Neuronal stem cell (in vitro differentiated cells): ENCODE data around the gene SUN5.
A peak's percentile ranks its signal among the peaks of the same experiment; 100 is the strongest.

Source experiments
- DNase-seq: peaks from one replicate; pipeline ENCODE4 v3.0.0-alpha.2; 2013; ENCODE audit warnings: low spot score
- H2AFZ ChIP-seq: one replicate; pipeline ENCODE4 v1.6.1; 2013; ENCODE audit warnings: mild to moderate bottlenecking, low read length, inconsistent platforms
- H2AK5ac ChIP-seq: 2 replicates; pipeline ENCODE4 v1.6.1; 2013; ENCODE audit warnings: low read depth, mild to moderate bottlenecking, inconsistent platforms, low read length, moderate library complexity, mixed read lengths
- H2BK120ac ChIP-seq: 2 replicates; pipeline ENCODE4 v1.6.1; 2013; ENCODE audit warnings: low read depth, mild to moderate bottlenecking, inconsistent platforms, low read length, moderate library complexity, mixed read lengths
- H2BK12ac ChIP-seq: one replicate; pipeline ENCODE4 v1.6.1; 2013; ENCODE audit warnings: low read length, inconsistent platforms
- H2BK15ac ChIP-seq: 2 replicates; pipeline ENCODE4 v1.6.1; 2013; ENCODE audit warnings: mild to moderate bottlenecking, low read length, inconsistent platforms, mixed read lengths
- H2BK5ac ChIP-seq: one replicate; pipeline ENCODE4 v1.6.1; 2013; ENCODE audit warnings: inconsistent platforms, mild to moderate bottlenecking, low read length, moderate library complexity
- H3K14ac ChIP-seq: one replicate; pipeline ENCODE4 v1.6.1; 2013; ENCODE audit warnings: low read length, inconsistent platforms
- H3K18ac ChIP-seq: 2 replicates; pipeline ENCODE4 v1.6.1; 2013; ENCODE audit warnings: low read length, inconsistent platforms
- H3K23ac ChIP-seq: 2 replicates; pipeline ENCODE4 v1.6.1; 2013; ENCODE audit warnings: low read depth, mild to moderate bottlenecking, mixed read lengths, low read length, inconsistent platforms; ENCODE audit not compliant: poor library complexity
- H3K27ac ChIP-seq: replicated peaks from 3 replicates; pipeline ENCODE4 v1.5.1; 2013; ENCODE audit warnings: low read length, inconsistent platforms
- H3K27me3 ChIP-seq, 3 experiments: 2 replicates each; pipeline ENCODE4 v1.6.1; 2013; ENCODE audit warnings: low read length in 3 of 3, mild to moderate bottlenecking in 2 of 3, inconsistent platforms in 1 of 3, low read depth in 1 of 3, mixed read lengths in 1 of 3, moderate library complexity in 1 of 3; ENCODE audit not compliant: control insufficient read depth in 3 of 3, insufficient read depth in 3 of 3
- H3K36me3 ChIP-seq, 2 donors: replicated peaks in 1 of 2; 2 replicates each; pipeline ENCODE4 v1.6.1; 2013; ENCODE audit warnings: low read length in 2 of 2; ENCODE audit not compliant: control insufficient read depth in 2 of 2, insufficient read depth in 2 of 2
- H3K4ac ChIP-seq: 2 replicates; pipeline ENCODE4 v1.6.1; 2013; ENCODE audit warnings: inconsistent platforms, mild to moderate bottlenecking, low read length, moderate library complexity
- H3K4me1 ChIP-seq, 2 donors: 1 replicate in 1 of 2; 2 replicates in 1 of 2; pipeline ENCODE4 v1.6.1; 2013; ENCODE audit warnings: low read length in 2 of 2, low read depth in 1 of 2; ENCODE audit not compliant: control insufficient read depth in 2 of 2, insufficient read depth in 1 of 2
- H3K4me2 ChIP-seq: one replicate; pipeline ENCODE4 v1.6.1; 2013; ENCODE audit warnings: mild to moderate bottlenecking, low read length, inconsistent platforms; ENCODE audit not compliant: insufficient read depth, poor library complexity, severe bottlenecking
- H3K4me3 ChIP-seq, 2 donors: 2 replicates each; pipeline ENCODE4 v1.5.1; 2013; ENCODE audit warnings: low read length in 2 of 2, mild to moderate bottlenecking in 2 of 2, inconsistent platforms in 1 of 2, moderate library complexity in 1 of 2
- H3K79me1 ChIP-seq: one replicate; pipeline ENCODE4 v1.6.1; 2013; ENCODE audit warnings: low read depth, mild to moderate bottlenecking, inconsistent platforms, low read length, moderate library complexity
- H3K9ac ChIP-seq: one replicate; pipeline ENCODE4 v1.6.1; 2013; ENCODE audit warnings: mild to moderate bottlenecking, low read depth, low read length, inconsistent platforms; ENCODE audit not compliant: poor library complexity
- H3K9me3 ChIP-seq, 2 donors: replicated peaks in 1 of 2; 2 replicates each; pipeline versions ENCODE3 to v1.6.1; 2013; ENCODE audit warnings: low read length in 2 of 2, mild to moderate bottlenecking in 2 of 2, inconsistent platforms in 1 of 2, low read depth in 1 of 2, mixed read lengths in 1 of 2, moderate library complexity in 1 of 2; ENCODE audit not compliant: control insufficient read depth in 2 of 2, insufficient read depth in 1 of 2
- H4K8ac ChIP-seq: one replicate; pipeline ENCODE4 v1.6.1; 2013; ENCODE audit warnings: low read depth, mild to moderate bottlenecking, inconsistent platforms, low read length, moderate library complexity
- H4K91ac ChIP-seq: one replicate; pipeline ENCODE4 v1.6.1; 2013; ENCODE audit warnings: low read length, low read depth, mild to moderate bottlenecking, inconsistent platforms; ENCODE audit not compliant: poor library complexity
- WGBS, 2 donors: extraction: QIAGEN DNeasy Blood & Tissue Kit; methylation state at CpG; one replicate each; pipeline ENCODE4 v1.1.7; 2013; ENCODE audit warnings: missing lambda C conversion rate in 2 of 2, mixed read lengths in 1 of 2; ENCODE audit not compliant: insufficient read length in 2 of 2, insufficient replicate concordance in 1 of 2; ENCODE audit errors: extremely low coverage in 2 of 2; 5-methylcytosine and 5-hydroxymethylcytosine counted together

The SUN5 gene

DNA sequence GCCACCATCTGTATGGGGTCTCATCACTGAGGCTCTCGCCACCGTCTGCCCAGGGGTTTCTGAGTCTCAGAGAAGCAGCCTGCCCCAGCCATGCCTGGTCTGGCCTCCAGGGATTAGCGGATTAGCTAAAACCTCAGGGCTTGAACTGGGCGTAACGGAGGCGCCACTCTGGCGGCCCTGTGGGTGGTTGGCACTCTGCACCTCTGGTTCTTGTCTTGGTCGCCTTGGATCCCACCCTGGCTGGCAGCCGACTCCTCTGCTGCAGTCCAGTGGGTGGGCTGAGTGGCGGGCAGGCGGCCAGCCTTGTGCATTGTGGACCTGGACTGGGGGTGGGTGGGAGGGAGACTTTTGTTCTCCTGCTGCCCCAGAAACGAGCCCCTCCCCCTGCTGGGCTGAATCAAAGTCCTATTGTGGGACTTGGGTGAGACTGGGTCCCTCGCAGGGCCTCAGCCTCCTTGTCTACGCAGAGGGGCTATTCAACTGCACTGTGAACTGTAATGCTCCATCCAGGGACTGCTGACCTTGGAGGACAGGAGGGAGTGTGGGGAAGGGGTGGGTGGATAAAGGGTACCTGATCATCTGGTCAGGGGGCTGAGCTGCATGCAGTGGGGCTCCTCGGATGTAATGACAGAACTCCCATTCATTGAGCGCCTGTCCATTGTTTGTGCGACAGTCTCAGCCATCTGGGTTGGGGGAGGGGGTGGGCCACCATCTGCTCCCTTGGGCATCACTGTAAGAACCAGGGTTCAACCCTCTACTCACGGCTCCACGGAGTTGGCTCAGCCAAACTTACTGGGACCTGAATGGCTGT lies 23.9 kb downstream of the SUN5 start:
- peaks cover 5 to 12% of the 10 kb centered on the region in 2 donors for H3K4me1 ChIP-seq
- H3K14ac ChIP-seq: no peak overlapping the region
- no peak overlapping the region for H4K8ac ChIP-seq
- no peak overlapping the region for H2BK120ac ChIP-seq
- H3K9ac ChIP-seq: no peak overlapping the region
- H3K4ac ChIP-seq: no peak overlapping the region
- H3K9me3 ChIP-seq: peaks cover 0 to 7% of the 10 kb centered on the region in 2 donors
- H3K4me2 ChIP-seq: no peak overlapping the region
- peak overlapping the region; percentile 83 for H2AK5ac ChIP-seq
- no peak overlapping the region for H2BK5ac ChIP-seq
- no peak overlapping the region for H2AFZ ChIP-seq
- H3K18ac ChIP-seq: peak overlapping the region; percentile 15
- no peak overlapping the region for H3K23ac ChIP-seq
- H3K4me3 ChIP-seq: no peak overlapping the region
- H3K79me1 ChIP-seq: no peaks in the 10 kb centered on the region
- no peak overlapping the region for H2BK12ac ChIP-seq
- WGBS, 2 donors: no CpG with 5 or more reads among the region's 19 CpGs
- H3K27ac ChIP-seq: no peak overlapping the region
- no peaks in the 10 kb centered on the region for H3K36me3 ChIP-seq
- H2BK15ac ChIP-seq: peak overlapping the region; percentile 1
- no peaks in the 10 kb centered on the region for H3K27me3 ChIP-seq
- DNase-seq: no peak
- H4K91ac ChIP-seq: peak overlapping the region; percentile 40

DNA sequence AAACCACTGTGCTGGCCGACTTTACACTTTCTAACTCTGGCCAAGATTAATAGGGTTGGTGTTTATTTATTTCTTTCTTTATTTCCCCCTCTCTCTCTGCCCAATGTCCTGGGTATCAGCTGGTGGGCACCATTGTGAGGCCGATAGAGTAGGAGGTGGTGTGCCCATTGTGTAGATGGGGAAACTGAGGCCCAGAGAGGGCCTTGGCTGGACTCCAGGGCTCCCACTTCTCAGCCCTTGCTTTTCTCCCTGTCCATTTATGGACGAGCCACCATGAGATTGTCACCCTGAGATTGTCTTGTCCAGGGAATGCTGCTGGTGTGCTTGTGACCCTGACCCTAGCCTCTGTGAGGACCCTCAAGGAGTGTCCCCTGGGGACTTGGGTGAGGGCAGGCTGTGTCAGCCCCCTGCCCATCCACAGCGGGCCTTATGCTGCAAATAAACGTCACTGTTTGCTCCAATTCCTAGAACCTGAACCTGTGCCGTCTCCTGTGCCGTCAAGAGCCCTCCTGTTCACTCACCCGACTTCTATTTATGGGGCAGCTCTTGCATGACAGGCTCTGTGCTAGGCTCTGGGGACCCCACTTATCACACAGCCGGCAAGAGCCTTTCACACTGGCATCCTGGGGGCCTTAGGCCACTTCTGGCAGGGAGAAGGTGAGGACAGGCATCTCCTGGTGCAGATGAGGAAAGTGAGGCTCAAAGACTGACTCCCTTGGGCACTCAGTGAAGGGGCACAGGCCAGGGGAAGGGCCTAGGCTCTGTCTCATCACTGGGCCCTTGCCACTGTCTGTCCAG lies 24.8 kb downstream of the SUN5 start:
- H3K23ac ChIP-seq: no peak overlapping the region
- no peak overlapping the region for H2AFZ ChIP-seq
- H3K27ac ChIP-seq: no peak overlapping the region
- no peak overlapping the region for H3K4me3 ChIP-seq
- H4K91ac ChIP-seq: no peak overlapping the region
- WGBS, 2 donors: no CpG with 5 or more reads among the region's 9 CpGs
- no peak overlapping the region for H3K4ac ChIP-seq
- H3K9me3 ChIP-seq: peaks cover 0 to 7% of the 10 kb centered on the region in 2 donors
- H3K36me3 ChIP-seq: no peaks in the 10 kb centered on the region
- peak overlapping the region; percentile 1 for H2BK15ac ChIP-seq
- H3K18ac ChIP-seq: peak overlapping the region; percentile 66
- peaks cover 6 to 13% of the 10 kb centered on the region in 2 donors for H3K4me1 ChIP-seq
- H3K9ac ChIP-seq: no peak overlapping the region
- no peak overlapping the region for H4K8ac ChIP-seq
- H2AK5ac ChIP-seq: peak overlapping the region; percentile 83
- no peak overlapping the region for H2BK12ac ChIP-seq
- no peaks in the 10 kb centered on the region for H3K27me3 ChIP-seq
- H3K4me2 ChIP-seq: no peak overlapping the region
- no peaks in the 10 kb centered on the region for H3K79me1 ChIP-seq
- no peak overlapping the region for H2BK120ac ChIP-seq
- H2BK5ac ChIP-seq: no peak overlapping the region
- DNase-seq: no peak
- no peak overlapping the region for H3K14ac ChIP-seq

DNA sequence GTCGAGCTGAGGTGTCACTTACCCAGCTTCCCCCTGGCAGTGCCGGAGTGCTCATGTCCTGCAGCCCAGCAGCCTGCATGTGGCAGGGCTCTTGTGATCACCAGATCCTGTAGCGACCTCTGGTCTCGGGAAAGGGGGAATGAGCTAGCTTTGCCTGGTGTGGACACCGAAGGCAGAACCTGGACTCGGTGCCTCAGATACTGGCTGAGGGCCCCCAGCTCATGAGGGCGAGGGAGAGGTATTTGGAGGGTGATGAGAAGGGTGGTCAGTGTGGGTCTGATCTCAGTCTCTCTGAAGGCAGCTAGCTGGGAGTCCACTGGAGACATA lies 26.3 kb downstream of the SUN5 start:
- peak overlapping the region; percentile 51 for H3K14ac ChIP-seq
- H4K91ac ChIP-seq: no peak overlapping the region
- peak overlapping the region; percentile 78 for H2BK120ac ChIP-seq
- WGBS, 2 donors: no CpG with 5 or more reads among the region's 7 CpGs
- H3K18ac ChIP-seq: peak overlapping the region; percentile 77
- no peaks in the 10 kb centered on the region for H3K27me3 ChIP-seq
- no peak overlapping the region for H3K9ac ChIP-seq
- no peak overlapping the region for H4K8ac ChIP-seq
- peaks cover 0 to 7% of the 10 kb centered on the region in 2 donors for H3K9me3 ChIP-seq
- no peak overlapping the region for H2BK5ac ChIP-seq
- peaks cover 9 to 15% of the 10 kb centered on the region in 2 donors for H3K4me1 ChIP-seq
- peak overlapping the region; percentile 20 for H3K23ac ChIP-seq
- H3K4me2 ChIP-seq: no peak overlapping the region
- no peak overlapping the region for H2AFZ ChIP-seq
- no peaks in the 10 kb centered on the region for H3K79me1 ChIP-seq
- H2BK12ac ChIP-seq: peak overlapping the region; percentile 67
- H3K27ac ChIP-seq: no peak overlapping the region
- H3K4ac ChIP-seq: no peak overlapping the region
- H2BK15ac ChIP-seq: peak overlapping the region; percentile 98
- H3K4me3 ChIP-seq: no peak overlapping the region
- peak overlapping the region; percentile 86 for H2AK5ac ChIP-seq
- H3K36me3 ChIP-seq: no peaks in the 10 kb centered on the region
- no peak for DNase-seq
